ENCODE measurements around the gene ANKFY1.

Gene ANKFY1

DNA sequence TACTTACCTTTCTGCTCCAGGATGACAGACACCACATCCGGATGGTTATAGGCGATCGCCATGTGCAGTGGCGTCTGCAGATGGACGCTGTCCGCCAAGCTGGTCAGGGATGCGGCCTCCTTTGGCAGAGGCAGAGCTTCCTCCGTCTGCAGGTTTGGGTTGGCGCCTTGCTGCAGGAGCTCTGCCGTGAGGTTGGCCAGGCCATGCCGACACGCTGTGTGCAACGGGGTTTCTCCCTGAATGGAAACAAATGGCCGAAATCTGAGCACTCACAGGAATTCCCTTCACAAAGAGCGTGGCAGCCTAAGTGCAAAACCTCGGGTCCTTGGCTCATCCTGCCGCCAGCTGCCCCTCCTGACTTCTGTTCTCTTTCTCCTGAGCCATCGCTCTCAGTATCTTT is 79.0 kb downstream of the ANKFY1 start:
- DNase-seq (ENCODE audit: low read depth), result no peak
- TF ChIP-seq, protein P1, sequence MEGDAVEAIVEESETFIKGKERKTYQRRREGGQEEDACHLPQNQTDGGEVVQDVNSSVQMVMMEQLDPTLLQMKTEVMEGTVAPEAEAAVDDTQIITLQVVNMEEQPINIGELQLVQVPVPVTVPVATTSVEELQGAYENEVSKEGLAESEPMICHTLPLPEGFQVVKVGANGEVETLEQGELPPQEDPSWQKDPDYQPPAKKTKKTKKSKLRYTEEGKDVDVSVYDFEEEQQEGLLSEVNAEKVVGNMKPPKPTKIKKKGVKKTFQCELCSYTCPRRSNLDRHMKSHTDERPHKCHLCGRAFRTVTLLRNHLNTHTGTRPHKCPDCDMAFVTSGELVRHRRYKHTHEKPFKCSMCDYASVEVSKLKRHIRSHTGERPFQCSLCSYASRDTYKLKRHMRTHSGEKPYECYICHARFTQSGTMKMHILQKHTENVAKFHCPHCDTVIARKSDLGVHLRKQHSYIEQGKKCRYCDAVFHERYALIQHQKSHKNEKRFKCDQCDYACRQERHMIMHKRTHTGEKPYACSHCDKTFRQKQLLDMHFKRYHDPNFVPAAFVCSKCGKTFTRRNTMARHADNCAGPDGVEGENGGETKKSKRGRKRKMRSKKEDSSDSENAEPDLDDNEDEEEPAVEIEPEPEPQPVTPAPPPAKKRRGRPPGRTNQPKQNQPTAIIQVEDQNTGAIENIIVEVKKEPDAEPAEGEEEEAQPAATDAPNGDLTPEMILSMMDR (conservative IDR thresholded peaks at IDR 0.05; ENCODE audit: low read depth, low read length), result no peak
- H3K4me3 ChIP-seq (ENCODE audit: low read depth, low read length), result no peak overlapping the region

DNA sequence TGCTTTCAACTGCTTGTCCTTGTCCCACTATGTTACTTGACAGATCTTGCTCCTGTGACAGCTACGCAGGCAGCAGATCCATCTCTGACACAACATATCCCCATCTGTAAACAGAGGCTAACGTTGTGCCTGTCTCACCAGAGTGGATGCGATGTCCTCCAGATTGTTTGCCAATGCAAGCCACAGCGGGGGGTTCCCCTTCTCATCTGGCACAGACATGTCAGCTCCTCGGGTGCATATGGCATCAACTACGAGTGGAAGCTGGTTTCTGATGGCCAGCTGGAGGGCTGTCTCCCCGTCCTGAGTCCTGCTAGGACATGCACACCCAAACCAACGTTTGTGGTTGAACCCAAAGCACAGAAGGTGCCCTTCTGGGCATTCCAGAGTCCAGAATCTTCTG is 81.7 kb downstream of the ANKFY1 start:
- TF ChIP-seq, protein P1 (conservative IDR thresholded peaks at IDR 0.05; ENCODE audit: low read depth, low read length), result no peak
- H3K4me3 ChIP-seq (ENCODE audit: low read depth, low read length), result no peak overlapping the region
- no peak for DNase-seq (ENCODE audit: low read depth)

DNA sequence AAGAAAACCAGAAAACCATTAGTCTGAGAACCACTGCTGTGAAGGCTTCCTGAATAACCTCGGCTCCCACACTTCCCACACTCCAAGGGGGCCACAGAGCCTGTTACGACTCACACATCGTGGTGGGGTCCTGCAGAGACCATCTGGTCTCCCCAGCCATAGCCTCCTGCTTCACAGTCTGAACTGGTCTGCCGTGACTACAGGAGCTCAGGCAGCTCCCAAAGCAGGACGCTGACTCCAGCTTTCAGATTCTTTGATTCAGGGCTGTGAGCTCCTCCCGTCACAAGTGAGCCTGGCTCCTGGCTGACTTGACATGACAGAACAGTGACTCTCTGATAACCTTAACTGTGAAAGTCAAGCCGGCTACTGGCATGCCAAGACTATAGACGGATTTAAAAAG is 83.0 kb downstream of the ANKFY1 start:
- TF ChIP-seq, protein P1 (conservative IDR thresholded peaks at IDR 0.05; ENCODE audit: low read depth, low read length), result no peak
- H3K4me3 ChIP-seq (ENCODE audit: low read depth, low read length), result no peak overlapping the region
- peak; percentile 64 for DNase-seq (ENCODE audit: low read depth)

DNA sequence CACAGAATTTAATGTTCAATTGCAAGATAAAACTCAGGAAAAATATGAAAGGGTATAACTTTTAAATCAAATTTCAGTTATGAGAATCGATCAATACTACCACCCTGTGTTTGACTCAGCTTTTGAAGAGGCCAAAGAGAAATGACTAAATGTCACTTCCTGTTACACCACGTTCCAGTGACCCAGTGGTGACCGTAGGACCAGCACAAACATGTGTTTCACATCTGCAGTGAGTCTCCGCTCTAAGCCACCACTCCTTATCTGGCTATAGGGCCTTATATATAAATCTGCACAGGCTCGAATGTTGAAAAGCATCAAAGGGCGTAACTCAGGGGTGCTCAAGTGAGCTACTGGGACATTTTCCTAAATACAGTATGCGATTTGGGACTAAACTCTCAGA is 84.7 kb downstream of the ANKFY1 start:
- no peak overlapping the region for H3K4me3 ChIP-seq (ENCODE audit: low read depth, low read length)
- peak; percentile 15 for DNase-seq (ENCODE audit: low read depth)
- TF ChIP-seq, protein P1 (conservative IDR thresholded peaks at IDR 0.05; ENCODE audit: low read depth, low read length), result no peak

DNA sequence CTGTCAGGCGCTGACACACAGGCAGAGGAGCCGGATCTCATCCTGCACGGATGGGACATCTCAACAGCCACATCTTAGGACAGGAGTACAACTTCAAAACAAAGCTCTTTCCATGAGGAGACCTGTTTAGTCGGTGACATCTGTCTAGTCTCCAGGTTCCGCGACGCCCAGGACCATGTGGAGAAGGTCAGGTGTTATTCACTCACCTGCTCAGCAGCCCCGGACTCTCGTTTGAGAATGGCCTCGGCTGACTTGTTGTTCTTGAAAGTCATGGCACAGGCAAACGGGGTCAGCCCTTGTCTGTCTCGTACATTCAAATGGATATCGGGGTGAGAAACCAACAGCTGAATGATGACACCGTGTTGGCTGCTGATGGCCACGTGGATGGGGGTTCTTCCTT is 85.1 kb downstream of the ANKFY1 start:
- TF ChIP-seq, protein P1 (conservative IDR thresholded peaks at IDR 0.05; ENCODE audit: low read depth, low read length), result no peak
- no peak for DNase-seq (ENCODE audit: low read depth)
- no peak overlapping the region for H3K4me3 ChIP-seq (ENCODE audit: low read depth, low read length)

DNA sequence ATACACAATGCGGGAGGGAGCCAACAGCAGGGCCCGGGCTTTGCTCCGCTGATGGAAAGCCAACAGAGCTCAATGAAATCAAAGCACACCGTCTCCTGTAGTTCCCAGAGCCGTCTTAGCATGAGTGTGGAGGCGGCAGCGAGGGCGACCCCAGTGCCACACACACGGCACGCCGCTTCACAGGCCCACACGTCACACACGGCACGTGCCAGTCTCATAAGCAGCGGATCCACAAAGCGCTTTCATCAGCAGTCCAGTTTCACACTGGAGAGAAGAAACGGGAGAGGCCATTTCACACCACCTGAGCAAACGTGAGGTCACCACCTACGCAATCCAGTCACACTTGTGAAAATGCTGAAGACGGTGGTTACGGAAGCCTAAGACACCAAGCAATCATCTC is 86.0 kb downstream of the ANKFY1 start:
- TF ChIP-seq, protein P1 (conservative IDR thresholded peaks at IDR 0.05; ENCODE audit: low read depth, low read length), result no peak

DNA sequence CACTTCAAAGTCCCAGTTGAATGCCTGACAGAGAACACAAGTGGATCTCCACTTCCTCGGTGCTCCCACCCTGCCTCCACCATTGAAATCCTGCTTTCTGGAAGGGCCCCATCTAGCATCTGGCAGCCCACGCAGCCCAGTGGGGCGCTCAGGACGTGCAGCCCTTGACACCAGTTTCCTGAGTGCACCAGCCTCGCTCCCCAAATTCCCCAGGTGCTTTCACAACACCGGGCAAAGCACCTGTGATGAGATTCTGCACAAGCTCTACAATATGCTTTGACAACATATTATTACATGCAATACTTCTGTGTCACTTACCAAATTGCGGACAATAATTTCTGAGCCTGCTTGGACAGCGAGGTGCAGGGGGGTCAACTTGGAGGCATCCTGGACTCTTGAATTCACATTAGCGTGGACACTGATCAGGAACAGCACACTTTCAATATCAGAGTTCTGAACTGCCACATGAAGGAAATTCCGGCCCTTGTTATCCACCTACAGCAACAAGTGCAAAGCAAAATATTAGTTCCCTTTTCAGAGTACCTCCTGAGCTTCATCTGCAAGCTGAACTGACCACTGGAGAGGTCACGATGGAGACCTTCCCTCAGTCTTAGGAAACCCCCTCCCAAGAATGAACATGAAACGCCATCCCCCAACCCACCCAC is 86.8 kb downstream of the ANKFY1 start:
- H3K4me3 ChIP-seq (ENCODE audit: low read depth, low read length), result no peak overlapping the region
- TF ChIP-seq, protein P1 (conservative IDR thresholded peaks at IDR 0.05; ENCODE audit: low read depth, low read length), result no peak
- DNase-seq (ENCODE audit: low read depth), result no peak

More for the DNA sequence above, 86.0 kb downstream of the ANKFY1 start:
- no peak overlapping the region for H3K4me3 ChIP-seq (ENCODE audit: low read depth, low read length)
- DNase-seq (ENCODE audit: low read depth), result no peak
